Esophagus squamous epithelium (tissue), 4 donors: Measurements from ENCODE around the gene STXBP6.

Experiments
- POLR2A ChIP-seq, 4 donors: fragments of 450-650 bp; IDR thresholded peaks; one replicate each; pipeline ENCODE4 v1.6.1; 2017; ENCODE audit warnings: antibody characterized with exemption in 4 of 4, mild to moderate bottlenecking in 4 of 4, moderate library complexity in 3 of 4
- TF ChIP-seq, protein P1 (sequence below), 6 experiments: fragments of 450-650 bp in 4 of 6; fragments of 200-600 bp in 2 of 6; sonication (generic) in 2 of 6; IDR thresholded peaks; one replicate each; pipeline ENCODE4 v1.5.1; 2016 to 2019; ENCODE audit warnings: antibody characterized with exemption in 6 of 6, mild to moderate bottlenecking in 4 of 6, moderate library complexity in 4 of 6

DNA sequence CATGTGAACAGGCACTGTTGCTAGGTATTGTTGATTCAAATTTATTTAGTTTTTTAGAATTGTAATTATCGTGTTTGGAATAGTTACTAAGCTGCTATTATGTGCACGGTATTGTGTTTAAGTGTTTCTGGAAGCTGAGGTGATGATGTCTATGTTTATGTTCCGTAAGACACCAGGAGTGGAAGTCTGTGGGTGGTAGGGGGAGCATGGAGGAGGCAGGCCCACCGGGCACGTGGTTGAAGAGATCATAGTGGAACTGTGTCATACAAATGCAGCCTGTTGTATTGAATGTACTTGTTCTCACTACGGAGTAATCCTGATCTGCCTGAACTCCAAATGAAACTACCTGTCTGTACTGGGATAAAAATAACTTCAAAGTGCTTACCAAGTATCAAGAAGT lies 36.1 kb upstream of the STXBP6 start:
- TF ChIP-seq, protein P1, sequence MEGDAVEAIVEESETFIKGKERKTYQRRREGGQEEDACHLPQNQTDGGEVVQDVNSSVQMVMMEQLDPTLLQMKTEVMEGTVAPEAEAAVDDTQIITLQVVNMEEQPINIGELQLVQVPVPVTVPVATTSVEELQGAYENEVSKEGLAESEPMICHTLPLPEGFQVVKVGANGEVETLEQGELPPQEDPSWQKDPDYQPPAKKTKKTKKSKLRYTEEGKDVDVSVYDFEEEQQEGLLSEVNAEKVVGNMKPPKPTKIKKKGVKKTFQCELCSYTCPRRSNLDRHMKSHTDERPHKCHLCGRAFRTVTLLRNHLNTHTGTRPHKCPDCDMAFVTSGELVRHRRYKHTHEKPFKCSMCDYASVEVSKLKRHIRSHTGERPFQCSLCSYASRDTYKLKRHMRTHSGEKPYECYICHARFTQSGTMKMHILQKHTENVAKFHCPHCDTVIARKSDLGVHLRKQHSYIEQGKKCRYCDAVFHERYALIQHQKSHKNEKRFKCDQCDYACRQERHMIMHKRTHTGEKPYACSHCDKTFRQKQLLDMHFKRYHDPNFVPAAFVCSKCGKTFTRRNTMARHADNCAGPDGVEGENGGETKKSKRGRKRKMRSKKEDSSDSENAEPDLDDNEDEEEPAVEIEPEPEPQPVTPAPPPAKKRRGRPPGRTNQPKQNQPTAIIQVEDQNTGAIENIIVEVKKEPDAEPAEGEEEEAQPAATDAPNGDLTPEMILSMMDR (IDR thresholded peaks at IDR 0.05), result no peak
- no peak for TF ChIP-seq POLR2A (IDR thresholded peaks at IDR 0.05)
